WTC11 (cell line): ENCODE measurements around the gene ARHGEF28. TPM values are rescaled to one million over a fixed set of nuclear protein-coding genes. Genes with fewer than 3 reads are reported as not detected.

ENCODE experiments used
- ATAC-seq: fragments of 200-7000 bp; cut with Tn5 transposase; 2 replicates; pipeline ENCODE4 v1.10.0; 2021; ENCODE audit warnings: mild to moderate bottlenecking, moderate library complexity
- CTCF ChIA-PET: fragments of 300-600 bp; sonication (Branson Sonifier 250); formaldehyde crosslinking; loops from one replicate; lab custom pipeline; 2021; ENCODE audit warnings: antibody characterized with exemption; lab: Charles Lee
- POLR2A ChIA-PET: fragments of 350-600 bp; sonication (Branson Sonifier 250); formaldehyde crosslinking; loops from one replicate; lab custom pipeline; 2021; ENCODE audit warnings: antibody characterized with exemption; lab: Charles Lee
- DNase-seq: peaks from one replicate; pipeline ENCODE4 v3.0.0; 2021; ENCODE audit warnings: low spot score
- H3K27ac Mint-ChIP-seq: 2 replicates; pipeline ENCODE4 v1.8.0; 2021; ENCODE audit warnings: mixed read lengths
- H3K27me3 Mint-ChIP-seq: 2 replicates; pipeline ENCODE4 v1.8.0; 2021; ENCODE audit warnings: low read depth, mild to moderate bottlenecking, moderate library complexity, mixed read lengths
- H3K36me3 Mint-ChIP-seq: 2 replicates; pipeline ENCODE4 v1.8.0; 2021; ENCODE audit warnings: mixed read lengths
- H3K4me1 Mint-ChIP-seq: 2 replicates; pipeline ENCODE4 v1.8.0; 2022; ENCODE audit warnings: mixed read lengths
- H3K4me3 Mint-ChIP-seq: 2 replicates; pipeline ENCODE4 v1.8.0; 2021; ENCODE audit warnings: mild to moderate bottlenecking, moderate library complexity, mixed read lengths
- H3K9me3 Mint-ChIP-seq: 2 replicates; pipeline ENCODE4 v1.8.0; 2021; ENCODE audit warnings: mixed read lengths
- CREM ChIP-seq: sonication (generic); formaldehyde crosslinking; IDR thresholded peaks from 2 replicates; pipeline ENCODE4 v1.8.1; 2022; ENCODE audit warnings: mild to moderate bottlenecking, missing genetic modification reagents, moderate library complexity
- EMX1 ChIP-seq: fragments of 250-450 bp; sonication (Bioruptor Pico); IDR thresholded peaks from 2 replicates; pipeline ENCODE4 v1.8.0; 2021; ENCODE audit warnings: mild to moderate bottlenecking
- ETV6 ChIP-seq: sonication (generic); formaldehyde crosslinking; IDR thresholded peaks from 2 replicates; pipeline ENCODE4 v1.8.1; 2022; ENCODE audit warnings: mild to moderate bottlenecking, missing genetic modification reagents
- FOXJ3 ChIP-seq: sonication (generic); formaldehyde crosslinking; IDR thresholded peaks from 2 replicates; pipeline ENCODE4 v1.9.0; 2021; ENCODE audit warnings: missing genetic modification reagents, mild to moderate bottlenecking, borderline replicate concordance
- IRF2 ChIP-seq: sonication (generic); formaldehyde crosslinking; IDR thresholded peaks from 2 replicates; pipeline ENCODE4 v1.8.0; 2022; ENCODE audit warnings: low read depth, missing genetic modification reagents, borderline replicate concordance
- JUN ChIP-seq: sonication (generic); formaldehyde crosslinking; IDR thresholded peaks from 2 replicates; pipeline ENCODE4 v1.8.0; 2023; ENCODE audit warnings: mild to moderate bottlenecking, missing genetic modification reagents
- MXD4 ChIP-seq: fragments of 250-450 bp; sonication (Bioruptor Pico); IDR thresholded peaks from 2 replicates; pipeline ENCODE4 v1.8.0; 2021; ENCODE audit warnings: mild to moderate bottlenecking, moderate library complexity, borderline replicate concordance
- NFATC4 ChIP-seq: fragments of 250-450 bp; sonication (Bioruptor Pico); IDR thresholded peaks from 2 replicates; pipeline ENCODE4 v1.9.0; 2021; ENCODE audit warnings: mild to moderate bottlenecking
- RORB ChIP-seq: fragments of 250-450 bp; sonication (Bioruptor Pico); IDR thresholded peaks from 2 replicates; pipeline ENCODE4 v1.9.0; 2021; ENCODE audit warnings: mild to moderate bottlenecking
- ZNF121 ChIP-seq: sonication (generic); formaldehyde crosslinking; IDR thresholded peaks from 2 replicates; pipeline ENCODE4 v1.8.0; 2023; ENCODE audit warnings: missing genetic modification reagents
- ZNF219 ChIP-seq: sonication (generic); formaldehyde crosslinking; IDR thresholded peaks from 2 replicates; pipeline ENCODE4 v1.8.0; 2023; ENCODE audit warnings: missing genetic modification reagents, mild to moderate bottlenecking, borderline replicate concordance
- ZNF396 ChIP-seq: fragments of 250-450 bp; sonication (Bioruptor Pico); IDR thresholded peaks from 2 replicates; pipeline ENCODE4 v1.8.0; 2021; ENCODE audit warnings: mild to moderate bottlenecking, moderate library complexity, borderline replicate concordance
- ZNF423 ChIP-seq: fragments of 250-450 bp; sonication (Bioruptor Pico); IDR thresholded peaks from 2 replicates; pipeline ENCODE4 v2.1.2; 2022; ENCODE audit warnings: mild to moderate bottlenecking, moderate library complexity
- total RNA-seq: library from RNA; stranded (reverse); gene quantifications from 3 replicates; pipeline ENCODE4 v1.2.3, GENCODE V29; 2021
- TF ChIP-seq, protein P1 (sequence below): sonication (generic); formaldehyde crosslinking; IDR thresholded peaks from 2 replicates; pipeline ENCODE4 v1.8.1; 2022; ENCODE audit warnings: low read depth, mild to moderate bottlenecking, moderate library complexity, missing genetic modification reagents, borderline replicate concordance
- TF ChIP-seq, protein P2 (sequence below): sonication (generic); formaldehyde crosslinking; IDR thresholded peaks from 2 replicates; pipeline ENCODE4 v1.8.1; 2023; ENCODE audit warnings: mild to moderate bottlenecking, moderate library complexity, missing genetic modification reagents
- TF ChIP-seq, protein P3 (sequence below): sonication (generic); formaldehyde crosslinking; IDR thresholded peaks from 2 replicates; pipeline ENCODE4 v1.8.1; 2023; ENCODE audit warnings: mild to moderate bottlenecking, missing genetic modification reagents
- TF ChIP-seq, protein P4 (sequence below): fragments of 250-450 bp; sonication (Bioruptor Pico); IDR thresholded peaks from 2 replicates; pipeline ENCODE4 v1.9.0; 2021; ENCODE audit warnings: mild to moderate bottlenecking
- TF ChIP-seq, protein P5 (sequence below): sonication (generic); formaldehyde crosslinking; IDR thresholded peaks from 2 replicates; pipeline ENCODE4 v1.8.0; 2023; ENCODE audit warnings: mild to moderate bottlenecking, missing genetic modification reagents
- TF ChIP-seq, protein P6 (sequence below): sonication (generic); formaldehyde crosslinking; IDR thresholded peaks from 2 replicates; pipeline ENCODE4 v1.8.1; 2023; ENCODE audit warnings: mild to moderate bottlenecking, missing genetic modification reagents, moderate library complexity
- TF ChIP-seq, protein P7 (sequence below): sonication (generic); formaldehyde crosslinking; IDR thresholded peaks from 2 replicates; pipeline ENCODE4 v1.8.0; 2022; ENCODE audit warnings: mild to moderate bottlenecking, missing genetic modification reagents

The ARHGEF28 gene
- total RNA-seq, 1 experiment from 2014 or later: 0.96 TPM

DNA sequence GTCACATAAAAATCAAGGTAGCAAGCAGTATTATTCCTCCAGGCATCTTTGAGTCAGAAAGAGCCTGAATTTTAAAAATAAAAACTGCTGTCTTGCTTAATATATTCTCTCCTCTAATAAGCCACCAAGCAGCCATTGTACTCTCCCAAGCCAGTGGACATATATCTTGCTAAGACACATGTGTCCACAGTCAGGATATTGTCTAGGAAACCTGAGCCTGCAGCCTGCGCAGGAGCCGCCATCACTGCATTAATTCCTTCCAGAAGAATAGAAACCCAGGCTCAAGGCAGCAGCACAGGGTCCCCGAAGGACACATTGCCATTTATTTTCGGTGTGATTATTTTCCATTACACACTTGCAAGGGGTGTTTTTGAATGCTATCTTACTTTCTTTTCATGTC lies 345.3 kb downstream of the ARHGEF28 start:
- ChIA-PET CTCF (no interaction called here), POLR2A (no interaction called here)
- ATAC-seq (no peak), DNase-seq (no peak)
- Mint-ChIP-seq H3K4me3 (no peak overlapping the region), H3K27me3 (no peaks in the 10 kb centered on the region), H3K27ac (no peak overlapping the region), H3K4me1 (peaks cover 12% of the 10 kb centered on the region), H3K36me3 (no peaks in the 10 kb centered on the region), H3K9me3 (0 out of 2 replicates have a peak, but pooled peaks cover 3% of the 10 kb centered on the region)
- TF ChIP-seq, protein P1, sequence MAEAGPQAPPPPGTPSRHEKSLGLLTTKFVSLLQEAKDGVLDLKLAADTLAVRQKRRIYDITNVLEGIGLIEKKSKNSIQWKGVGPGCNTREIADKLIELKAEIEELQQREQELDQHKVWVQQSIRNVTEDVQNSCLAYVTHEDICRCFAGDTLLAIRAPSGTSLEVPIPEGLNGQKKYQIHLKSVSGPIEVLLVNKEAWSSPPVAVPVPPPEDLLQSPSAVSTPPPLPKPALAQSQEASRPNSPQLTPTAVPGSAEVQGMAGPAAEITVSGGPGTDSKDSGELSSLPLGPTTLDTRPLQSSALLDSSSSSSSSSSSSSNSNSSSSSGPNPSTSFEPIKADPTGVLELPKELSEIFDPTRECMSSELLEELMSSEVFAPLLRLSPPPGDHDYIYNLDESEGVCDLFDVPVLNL (CRISPR knock-in tag): no peak
- TF ChIP-seq ZNF423 (CRISPR knock-in tag): no peak
- TF ChIP-seq EMX1 (CRISPR knock-in tag): no peak
- no peak for TF ChIP-seq FOXJ3 (CRISPR knock-in tag)
- TF ChIP-seq ETV6 (CRISPR knock-in tag): no peak
- TF ChIP-seq, protein P2, sequence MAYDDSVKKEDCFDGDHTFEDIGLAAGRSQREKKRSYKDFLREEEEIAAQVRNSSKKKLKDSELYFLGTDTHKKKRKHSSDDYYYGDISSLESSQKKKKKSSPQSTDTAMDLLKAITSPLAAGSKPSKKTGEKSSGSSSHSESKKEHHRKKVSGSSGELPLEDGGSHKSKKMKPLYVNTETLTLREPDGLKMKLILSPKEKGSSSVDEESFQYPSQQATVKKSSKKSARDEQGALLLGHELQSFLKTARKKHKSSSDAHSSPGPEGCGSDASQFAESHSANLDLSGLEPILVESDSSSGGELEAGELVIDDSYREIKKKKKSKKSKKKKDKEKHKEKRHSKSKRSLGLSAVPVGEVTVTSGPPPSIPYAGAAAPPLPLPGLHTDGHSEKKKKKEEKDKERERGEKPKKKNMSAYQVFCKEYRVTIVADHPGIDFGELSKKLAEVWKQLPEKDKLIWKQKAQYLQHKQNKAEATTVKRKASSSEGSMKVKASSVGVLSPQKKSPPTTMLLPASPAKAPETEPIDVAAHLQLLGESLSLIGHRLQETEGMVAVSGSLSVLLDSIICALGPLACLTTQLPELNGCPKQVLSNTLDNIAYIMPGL (CRISPR knock-in tag): no peak

DNA sequence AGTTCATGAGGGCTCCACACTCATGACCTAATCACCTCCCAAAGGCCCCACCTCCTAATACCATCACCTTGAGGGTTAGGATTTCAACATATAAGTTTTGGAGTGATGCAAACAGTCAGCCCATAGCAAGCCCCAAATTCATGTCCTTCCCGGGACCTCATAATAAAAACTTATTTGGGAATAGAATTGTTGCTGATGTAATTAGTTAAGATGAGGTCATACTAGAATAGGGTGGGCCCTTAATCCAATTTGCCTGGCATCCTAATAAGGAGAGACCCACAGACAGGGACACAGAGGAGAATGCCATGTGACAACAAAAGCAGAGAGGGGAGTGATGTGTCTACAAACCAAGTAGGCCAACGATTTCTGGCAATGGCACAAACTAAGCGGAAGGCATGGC lies 347.1 kb downstream of the ARHGEF28 start:
- peaks cover 8% of the 10 kb centered on the region; the same call in 1 of the 2 replicates for H3K4me1 Mint-ChIP-seq
- POLR2A ChIA-PET: no interaction called here
- H3K36me3 Mint-ChIP-seq: no peaks in the 10 kb centered on the region
- H3K27ac Mint-ChIP-seq: no peak overlapping the region
- TF ChIP-seq, protein P3, sequence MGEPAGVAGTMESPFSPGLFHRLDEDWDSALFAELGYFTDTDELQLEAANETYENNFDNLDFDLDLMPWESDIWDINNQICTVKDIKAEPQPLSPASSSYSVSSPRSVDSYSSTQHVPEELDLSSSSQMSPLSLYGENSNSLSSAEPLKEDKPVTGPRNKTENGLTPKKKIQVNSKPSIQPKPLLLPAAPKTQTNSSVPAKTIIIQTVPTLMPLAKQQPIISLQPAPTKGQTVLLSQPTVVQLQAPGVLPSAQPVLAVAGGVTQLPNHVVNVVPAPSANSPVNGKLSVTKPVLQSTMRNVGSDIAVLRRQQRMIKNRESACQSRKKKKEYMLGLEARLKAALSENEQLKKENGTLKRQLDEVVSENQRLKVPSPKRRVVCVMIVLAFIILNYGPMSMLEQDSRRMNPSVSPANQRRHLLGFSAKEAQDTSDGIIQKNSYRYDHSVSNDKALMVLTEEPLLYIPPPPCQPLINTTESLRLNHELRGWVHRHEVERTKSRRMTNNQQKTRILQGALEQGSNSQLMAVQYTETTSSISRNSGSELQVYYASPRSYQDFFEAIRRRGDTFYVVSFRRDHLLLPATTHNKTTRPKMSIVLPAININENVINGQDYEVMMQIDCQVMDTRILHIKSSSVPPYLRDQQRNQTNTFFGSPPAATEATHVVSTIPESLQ (CRISPR knock-in tag): no peak
- no peak for TF ChIP-seq MXD4
- TF ChIP-seq, protein P4, sequence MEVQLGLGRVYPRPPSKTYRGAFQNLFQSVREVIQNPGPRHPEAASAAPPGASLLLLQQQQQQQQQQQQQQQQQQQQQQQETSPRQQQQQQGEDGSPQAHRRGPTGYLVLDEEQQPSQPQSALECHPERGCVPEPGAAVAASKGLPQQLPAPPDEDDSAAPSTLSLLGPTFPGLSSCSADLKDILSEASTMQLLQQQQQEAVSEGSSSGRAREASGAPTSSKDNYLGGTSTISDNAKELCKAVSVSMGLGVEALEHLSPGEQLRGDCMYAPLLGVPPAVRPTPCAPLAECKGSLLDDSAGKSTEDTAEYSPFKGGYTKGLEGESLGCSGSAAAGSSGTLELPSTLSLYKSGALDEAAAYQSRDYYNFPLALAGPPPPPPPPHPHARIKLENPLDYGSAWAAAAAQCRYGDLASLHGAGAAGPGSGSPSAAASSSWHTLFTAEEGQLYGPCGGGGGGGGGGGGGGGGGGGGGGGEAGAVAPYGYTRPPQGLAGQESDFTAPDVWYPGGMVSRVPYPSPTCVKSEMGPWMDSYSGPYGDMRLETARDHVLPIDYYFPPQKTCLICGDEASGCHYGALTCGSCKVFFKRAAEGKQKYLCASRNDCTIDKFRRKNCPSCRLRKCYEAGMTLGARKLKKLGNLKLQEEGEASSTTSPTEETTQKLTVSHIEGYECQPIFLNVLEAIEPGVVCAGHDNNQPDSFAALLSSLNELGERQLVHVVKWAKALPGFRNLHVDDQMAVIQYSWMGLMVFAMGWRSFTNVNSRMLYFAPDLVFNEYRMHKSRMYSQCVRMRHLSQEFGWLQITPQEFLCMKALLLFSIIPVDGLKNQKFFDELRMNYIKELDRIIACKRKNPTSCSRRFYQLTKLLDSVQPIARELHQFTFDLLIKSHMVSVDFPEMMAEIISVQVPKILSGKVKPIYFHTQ (CRISPR knock-in tag): no peak
- no peak for TF ChIP-seq ZNF396 (CRISPR knock-in tag)
- TF ChIP-seq, protein P1 (CRISPR knock-in tag): no peak
- TF ChIP-seq CREM (CRISPR knock-in tag): no peak
- no peak for TF ChIP-seq ZNF121 (CRISPR knock-in tag)
- TF ChIP-seq, protein P5, sequence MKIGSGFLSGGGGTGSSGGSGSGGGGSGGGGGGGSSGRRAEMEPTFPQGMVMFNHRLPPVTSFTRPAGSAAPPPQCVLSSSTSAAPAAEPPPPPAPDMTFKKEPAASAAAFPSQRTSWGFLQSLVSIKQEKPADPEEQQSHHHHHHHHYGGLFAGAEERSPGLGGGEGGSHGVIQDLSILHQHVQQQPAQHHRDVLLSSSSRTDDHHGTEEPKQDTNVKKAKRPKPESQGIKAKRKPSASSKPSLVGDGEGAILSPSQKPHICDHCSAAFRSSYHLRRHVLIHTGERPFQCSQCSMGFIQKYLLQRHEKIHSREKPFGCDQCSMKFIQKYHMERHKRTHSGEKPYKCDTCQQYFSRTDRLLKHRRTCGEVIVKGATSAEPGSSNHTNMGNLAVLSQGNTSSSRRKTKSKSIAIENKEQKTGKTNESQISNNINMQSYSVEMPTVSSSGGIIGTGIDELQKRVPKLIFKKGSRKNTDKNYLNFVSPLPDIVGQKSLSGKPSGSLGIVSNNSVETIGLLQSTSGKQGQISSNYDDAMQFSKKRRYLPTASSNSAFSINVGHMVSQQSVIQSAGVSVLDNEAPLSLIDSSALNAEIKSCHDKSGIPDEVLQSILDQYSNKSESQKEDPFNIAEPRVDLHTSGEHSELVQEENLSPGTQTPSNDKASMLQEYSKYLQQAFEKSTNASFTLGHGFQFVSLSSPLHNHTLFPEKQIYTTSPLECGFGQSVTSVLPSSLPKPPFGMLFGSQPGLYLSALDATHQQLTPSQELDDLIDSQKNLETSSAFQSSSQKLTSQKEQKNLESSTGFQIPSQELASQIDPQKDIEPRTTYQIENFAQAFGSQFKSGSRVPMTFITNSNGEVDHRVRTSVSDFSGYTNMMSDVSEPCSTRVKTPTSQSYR: no peak
- no peak for TF ChIP-seq ETV6 (CRISPR knock-in tag)
- TF ChIP-seq, protein P6, sequence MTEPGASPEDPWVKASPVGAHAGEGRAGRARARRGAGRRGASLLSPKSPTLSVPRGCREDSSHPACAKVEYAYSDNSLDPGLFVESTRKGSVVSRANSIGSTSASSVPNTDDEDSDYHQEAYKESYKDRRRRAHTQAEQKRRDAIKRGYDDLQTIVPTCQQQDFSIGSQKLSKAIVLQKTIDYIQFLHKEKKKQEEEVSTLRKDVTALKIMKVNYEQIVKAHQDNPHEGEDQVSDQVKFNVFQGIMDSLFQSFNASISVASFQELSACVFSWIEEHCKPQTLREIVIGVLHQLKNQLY (CRISPR knock-in tag): no peak
- no peak for TF ChIP-seq ZNF219 (CRISPR knock-in tag)
- TF ChIP-seq, protein P7, sequence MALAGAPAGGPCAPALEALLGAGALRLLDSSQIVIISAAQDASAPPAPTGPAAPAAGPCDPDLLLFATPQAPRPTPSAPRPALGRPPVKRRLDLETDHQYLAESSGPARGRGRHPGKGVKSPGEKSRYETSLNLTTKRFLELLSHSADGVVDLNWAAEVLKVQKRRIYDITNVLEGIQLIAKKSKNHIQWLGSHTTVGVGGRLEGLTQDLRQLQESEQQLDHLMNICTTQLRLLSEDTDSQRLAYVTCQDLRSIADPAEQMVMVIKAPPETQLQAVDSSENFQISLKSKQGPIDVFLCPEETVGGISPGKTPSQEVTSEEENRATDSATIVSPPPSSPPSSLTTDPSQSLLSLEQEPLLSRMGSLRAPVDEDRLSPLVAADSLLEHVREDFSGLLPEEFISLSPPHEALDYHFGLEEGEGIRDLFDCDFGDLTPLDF (CRISPR knock-in tag): no peak
- TF ChIP-seq RORB (CRISPR knock-in tag): no peak
- no peak for TF ChIP-seq JUN (CRISPR knock-in tag)
- no peak for TF ChIP-seq IRF2 (CRISPR knock-in tag)
- no peak for TF ChIP-seq NFATC4 (CRISPR knock-in tag)
- no peaks in the 10 kb centered on the region; the same call in 1 of the 2 replicates for H3K27me3 Mint-ChIP-seq
- H3K9me3 Mint-ChIP-seq: no peaks in the 10 kb centered on the region
- no peak for DNase-seq
- H3K4me3 Mint-ChIP-seq: no peak overlapping the region
- CTCF ChIA-PET: no interaction called here
- no peak for ATAC-seq
